Non-pigmented ciliary epithelial cell (primary cell): ENCODE measurements around the gene MDFIC.
"Not testable (repeated sequence)": the region's sequence is repeated elsewhere in the genome, so short reads cannot be mapped to it uniquely, and the experiment has no call there.

ENCODE experiments used
- DNase-seq: peaks from one replicate; pipeline ENCODE4 v3.0.0-alpha.2; 2010; ENCODE audit warnings: low read depth

The MDFIC gene

GRCh38 chr7:114922026-114922651, at the start of gene MDFIC:
Gene MDFIC (plus strand): TSS chr7:114922094. CDS start chr7:114923034, 940 bp downstream.
- DNase-seq = no peak

- DNase-seq = no peak
Measured at GRCh38 chr7:114874170-114874569, 47.7 kb upstream of the MDFIC start.

GRCh38 chr7:114875186-114875585, 46.7 kb upstream of the MDFIC start:
- no peak for DNase-seq

- no peak for DNase-seq
Measured at GRCh38 chr7:114879554-114879953, 42.3 kb upstream of the MDFIC start.

- no peak for DNase-seq
Measured at GRCh38 chr7:114885836-114886235, 36.1 kb upstream of the MDFIC start.

- no peak for DNase-seq
Measured at GRCh38 chr7:114886241-114886640, 35.7 kb upstream of the MDFIC start.

GRCh38 chr7:114889116-114889515, 32.8 kb upstream of the MDFIC start:
- DNase-seq = not testable (repeated sequence)

GRCh38 chr7:114889646-114890285, 32.1 kb upstream of the MDFIC start:
- peak; percentile 99 for DNase-seq

- DNase-seq = no peak
Measured at GRCh38 chr7:114890561-114890960, 31.3 kb upstream of the MDFIC start.

GRCh38 chr7:114900127-114900526, 21.8 kb upstream of the MDFIC start:
- DNase-seq = no peak

- peak; percentile 37 for DNase-seq
Measured at GRCh38 chr7:114901771-114902170, 20.1 kb upstream of the MDFIC start.

- DNase-seq = no peak
Measured at GRCh38 chr7:114903131-114903530, 18.8 kb upstream of the MDFIC start.

GRCh38 chr7:114910787-114911186, 11.1 kb upstream of the MDFIC start:
- DNase-seq = no peak

GRCh38 chr7:114911411-114911810, 10.5 kb upstream of the MDFIC start:
- DNase-seq = no peak

GRCh38 chr7:114916261-114916892, 5.5 kb upstream of the MDFIC start:
- no peak for DNase-seq

GRCh38 chr7:114917211-114917839, 4.6 kb upstream of the MDFIC start:
- DNase-seq = no peak

- no peak for DNase-seq
Measured at GRCh38 chr7:114919587-114919986, 2.3 kb upstream of the MDFIC start.

- no peak for DNase-seq
Measured at GRCh38 chr7:114921631-114922025, 266 bp upstream of the MDFIC start.

GRCh38 chr7:114922652-114923402, 933 bp downstream of the MDFIC start:
- no peak for DNase-seq

GRCh38 chr7:114923403-114923713, 1.5 kb downstream of the MDFIC start:
- no peak for DNase-seq

- DNase-seq = no peak
Measured at GRCh38 chr7:114924038-114924712, 2.3 kb downstream of the MDFIC start.

- DNase-seq = no peak
Measured at GRCh38 chr7:114925434-114925833, 3.5 kb downstream of the MDFIC start.
